Non-pigmented ciliary epithelial cell (primary cell): ENCODE results near the gene ZNF804A.

Experiments used
- DNase-seq: peaks from one replicate; pipeline ENCODE4 v3.0.0-alpha.2; 2010; ENCODE audit warnings: low read depth

The ZNF804A gene

GRCh38 chr2:184598316-184599053, at the start of gene ZNF804A:
Gene ZNF804A (plus strand): TSS chr2:184598529. CDS start chr2:184598960, 431 bp downstream.
- DNase-seq: no peak

GRCh38 chr2:184549153-184549552, 49.2 kb upstream of the ZNF804A start:
- no peak for DNase-seq

- DNase-seq: no peak
These were observed 46.7 kb upstream of the ZNF804A start for GRCh38 chr2:184551626-184552025.

GRCh38 chr2:184554736-184555135, 43.6 kb upstream of the ZNF804A start:
- DNase-seq: no peak

GRCh38 chr2:184555352-184555751, 43.0 kb upstream of the ZNF804A start:
- no peak for DNase-seq

GRCh38 chr2:184556639-184557038, 41.7 kb upstream of the ZNF804A start:
- DNase-seq: no peak

- DNase-seq: no peak
These were observed 39.4 kb upstream of the ZNF804A start for GRCh38 chr2:184558713-184559464.

- DNase-seq: no peak
These were observed 37.7 kb upstream of the ZNF804A start for GRCh38 chr2:184560603-184561002.

GRCh38 chr2:184562532-184562931, 35.8 kb upstream of the ZNF804A start:
- no peak for DNase-seq

- DNase-seq: no peak
These were observed 34.2 kb upstream of the ZNF804A start for GRCh38 chr2:184564092-184564491.

GRCh38 chr2:184566716-184567115, 31.6 kb upstream of the ZNF804A start:
- no peak for DNase-seq

GRCh38 chr2:184577056-184577455, 21.3 kb upstream of the ZNF804A start:
- no peak for DNase-seq

- DNase-seq: no peak
These were observed 20.6 kb upstream of the ZNF804A start for GRCh38 chr2:184577743-184578142.

- DNase-seq: no peak
These were observed 19.1 kb upstream of the ZNF804A start for GRCh38 chr2:184579226-184579625.

- DNase-seq: no peak
These were observed 16.9 kb upstream of the ZNF804A start for GRCh38 chr2:184581391-184581790.

- no peak for DNase-seq
These were observed 9.1 kb upstream of the ZNF804A start for GRCh38 chr2:184589261-184589660.

- DNase-seq: peak; percentile 60
These were observed 1.4 kb upstream of the ZNF804A start for GRCh38 chr2:184596819-184597411.

GRCh38 chr2:184597571-184597991, 748 bp upstream of the ZNF804A start:
- no peak for DNase-seq

- no peak for DNase-seq
These were observed 370 bp upstream of the ZNF804A start for GRCh38 chr2:184598002-184598315.

- no peak for DNase-seq
These were observed 934 bp downstream of the ZNF804A start for GRCh38 chr2:184599054-184599871.

GRCh38 chr2:184599872-184600222, 1.5 kb downstream of the ZNF804A start:
- no peak for DNase-seq

- DNase-seq: no peak
These were observed 4.4 kb downstream of the ZNF804A start for GRCh38 chr2:184602734-184603133.
